ENCODE measurements around the gene FAM53B.

The FAM53B gene

DNA sequence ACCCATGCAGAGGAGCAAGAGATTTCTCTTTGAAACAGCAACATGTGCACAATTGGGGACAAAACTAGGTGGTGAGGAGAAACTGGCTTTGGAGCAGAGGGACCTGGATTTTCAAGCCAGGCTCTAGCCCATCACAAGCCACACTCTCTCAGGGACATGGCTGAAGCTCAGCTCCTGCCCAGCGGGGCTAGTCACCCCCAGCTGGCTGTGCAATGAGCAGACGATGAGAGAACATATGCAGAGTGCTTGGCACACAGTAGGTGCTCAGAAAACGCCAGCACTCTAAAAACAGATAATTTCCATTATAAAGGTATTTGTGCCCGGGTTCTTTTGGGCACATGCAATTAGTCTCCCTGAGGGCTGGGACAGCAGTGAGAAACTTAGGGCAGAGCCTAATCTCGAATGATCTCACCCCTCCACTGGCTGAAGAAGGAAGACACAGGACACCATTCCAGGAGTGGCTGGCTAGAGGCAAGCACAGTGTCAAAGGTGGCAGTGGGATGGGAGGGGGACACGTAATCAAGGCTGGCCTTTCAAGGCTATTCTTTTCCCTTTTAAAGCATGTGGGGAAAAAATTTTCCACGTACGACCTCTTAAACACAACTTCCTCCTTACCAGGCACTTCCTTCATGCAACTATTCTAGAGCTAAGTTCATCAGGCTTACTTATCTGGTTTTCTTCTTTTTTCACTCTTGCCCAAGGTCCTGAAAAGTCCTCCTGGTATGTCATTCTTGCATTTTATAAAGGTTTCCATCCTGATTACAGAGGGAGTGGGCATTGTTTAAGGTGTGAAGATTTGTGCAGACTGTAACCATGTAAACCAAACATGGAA lies 15.1 kb downstream of the FAM53B start:
- Histone ChIP-seq H3K4me2 (peak overlapping the region; percentile 72), H3K4me1 (peaks cover 100% of the 10 kb centered on the region), H3K9me3 (no peaks in the 10 kb centered on the region), H3K9ac (peak overlapping the region; percentile 11), H3K27ac (peak overlapping the region; percentile 51), H4K20me1 (peaks cover 98% of the 10 kb centered on the region), H3K36me3 (peaks cover 22% of the 10 kb centered on the region; the same call in 1 of the 2 replicates), H3K27me3 (no peaks in the 10 kb centered on the region), H3K4me3 (peak overlapping the region; percentile 40)
- no peak for TF ChIP-seq Cebpa-rat (IDR thresholded peaks at IDR 0.05)

DNA sequence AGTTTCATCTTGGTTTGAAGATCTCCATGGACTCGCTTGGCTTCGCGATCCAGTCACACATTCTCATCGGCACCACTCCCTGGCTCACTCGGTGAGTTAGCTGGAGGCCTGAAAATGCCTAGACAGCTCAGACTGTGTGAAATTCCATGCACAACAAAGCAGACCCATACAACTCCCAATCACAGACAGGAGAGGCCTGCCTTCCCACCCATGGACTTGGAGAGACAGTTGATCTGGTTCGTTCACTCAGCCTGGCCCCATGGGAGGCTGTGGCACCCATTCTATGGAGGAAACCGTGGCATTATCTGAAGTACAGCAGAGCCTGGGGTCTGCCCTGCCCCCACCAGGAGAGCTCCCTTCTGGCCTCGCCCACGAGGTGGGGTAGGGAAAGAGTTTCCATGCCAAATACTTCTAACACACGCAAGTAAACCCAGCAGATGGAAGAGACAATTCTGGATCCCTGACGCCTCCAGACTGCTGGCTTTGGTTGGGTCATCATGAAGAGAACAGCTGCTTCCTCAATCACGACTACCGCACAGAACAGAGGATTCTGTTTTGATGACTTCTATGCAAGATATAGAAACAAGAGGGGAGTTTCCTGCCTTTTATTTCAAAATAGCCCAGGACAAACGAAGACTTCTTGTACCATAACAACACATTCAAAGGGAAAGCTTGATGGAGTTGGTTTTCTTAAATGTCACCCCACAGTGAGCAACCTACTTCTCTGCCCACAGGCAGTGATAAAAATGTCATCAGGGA lies 15.9 kb downstream of the FAM53B start:
- H3K4me2 ChIP-seq, result peak overlapping the region; percentile 72
- H4K20me1 ChIP-seq, result peaks cover 98% of the 10 kb centered on the region
- peaks cover 22% of the 10 kb centered on the region; the same call in 1 of the 2 replicates for H3K36me3 ChIP-seq
- peak overlapping the region; percentile 40; the same call in 1 of the 2 replicates for H3K4me3 ChIP-seq
- H3K27me3 ChIP-seq, result no peaks in the 10 kb centered on the region
- peaks cover 100% of the 10 kb centered on the region for H3K4me1 ChIP-seq
- 0 out of 2 replicates have a peak, but pooled peaks have one; percentile 53 for TF ChIP-seq Cebpa-rat (IDR thresholded peaks at IDR 0.05)
- H3K27ac ChIP-seq, result peak overlapping the region; percentile 51
- no peaks in the 10 kb centered on the region for H3K9me3 ChIP-seq
- peak overlapping the region; percentile 11 for H3K9ac ChIP-seq

DNA sequence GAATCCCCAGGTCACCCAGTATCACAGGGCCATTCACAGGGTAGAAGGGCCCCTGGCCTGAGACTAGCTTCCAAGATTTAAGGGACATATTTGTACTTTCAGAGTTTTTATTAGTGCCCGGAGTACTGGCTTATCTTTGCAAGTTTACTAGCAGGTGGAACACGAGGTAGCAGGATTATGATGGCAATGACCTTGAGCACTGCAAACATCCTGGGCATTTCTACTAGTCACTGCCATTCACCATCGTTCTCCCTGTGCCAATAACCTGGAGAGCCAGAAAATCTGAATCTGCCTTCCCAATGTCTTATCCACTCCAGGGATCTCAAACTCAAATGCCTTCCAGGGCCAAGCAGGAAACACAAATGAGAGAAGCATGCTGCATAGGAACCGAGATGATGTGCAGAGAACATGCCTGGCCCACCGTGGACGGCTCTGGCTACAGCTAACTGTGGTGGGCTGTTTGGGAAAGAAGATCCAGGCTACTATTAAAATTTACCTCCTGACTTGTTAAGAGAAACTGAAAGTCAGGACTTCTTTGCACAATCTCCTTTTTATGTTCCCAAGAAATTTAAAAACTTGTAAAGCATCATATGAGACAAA lies 16.7 kb downstream of the FAM53B start:
- Histone ChIP-seq H3K4me3 (no peak overlapping the region), H3K36me3 (peaks cover 21% of the 10 kb centered on the region; the same call in 1 of the 2 replicates), H3K9ac (peak overlapping the region; percentile 11; the same call in 1 of the 2 replicates), H3K4me2 (peak overlapping the region; percentile 72), H3K27me3 (no peaks in the 10 kb centered on the region), H4K20me1 (peaks cover 98% of the 10 kb centered on the region), H3K4me1 (peaks cover 100% of the 10 kb centered on the region), H3K9me3 (no peaks in the 10 kb centered on the region), H3K27ac (peak overlapping the region; percentile 51)
- TF ChIP-seq Cebpa-rat (IDR thresholded peaks at IDR 0.05), result no peak

- Histone ChIP-seq H3K4me1 (peaks cover 100% of the 10 kb centered on the region), H3K9me3 (no peaks in the 10 kb centered on the region), H3K9ac (no peak overlapping the region), H4K20me1 (peaks cover 99% of the 10 kb centered on the region), H3K4me3 (no peak overlapping the region), H3K4me2 (peak overlapping the region; percentile 84), H3K27ac (no peak overlapping the region), H3K36me3 (0 out of 2 replicates have a peak, but pooled peaks cover 11% of the 10 kb centered on the region), H3K27me3 (no peaks in the 10 kb centered on the region)
- TF ChIP-seq Cebpa-rat (IDR thresholded peaks at IDR 0.05), result no peak
These were observed 18.4 kb downstream of the FAM53B start for GRCh38 chr10:124725791-124726190.

GRCh38 chr10:124725171-124725631 lies 19.0 kb downstream of the FAM53B start:
- 0 out of 2 replicates have a peak, but pooled peaks cover 10% of the 10 kb centered on the region for H3K36me3 ChIP-seq
- no peak for TF ChIP-seq Cebpa-rat (IDR thresholded peaks at IDR 0.05)
- no peaks in the 10 kb centered on the region for H3K27me3 ChIP-seq
- peak overlapping the region; percentile 84 for H3K4me2 ChIP-seq
- no peak overlapping the region for H3K4me3 ChIP-seq
- H3K9me3 ChIP-seq, result no peaks in the 10 kb centered on the region
- peaks cover 100% of the 10 kb centered on the region for H3K4me1 ChIP-seq
- H4K20me1 ChIP-seq, result peaks cover 99% of the 10 kb centered on the region
- H3K9ac ChIP-seq, result peak overlapping the region; percentile 75; the same call in 1 of the 2 replicates
- H3K27ac ChIP-seq, result peak overlapping the region; percentile 90

DNA sequence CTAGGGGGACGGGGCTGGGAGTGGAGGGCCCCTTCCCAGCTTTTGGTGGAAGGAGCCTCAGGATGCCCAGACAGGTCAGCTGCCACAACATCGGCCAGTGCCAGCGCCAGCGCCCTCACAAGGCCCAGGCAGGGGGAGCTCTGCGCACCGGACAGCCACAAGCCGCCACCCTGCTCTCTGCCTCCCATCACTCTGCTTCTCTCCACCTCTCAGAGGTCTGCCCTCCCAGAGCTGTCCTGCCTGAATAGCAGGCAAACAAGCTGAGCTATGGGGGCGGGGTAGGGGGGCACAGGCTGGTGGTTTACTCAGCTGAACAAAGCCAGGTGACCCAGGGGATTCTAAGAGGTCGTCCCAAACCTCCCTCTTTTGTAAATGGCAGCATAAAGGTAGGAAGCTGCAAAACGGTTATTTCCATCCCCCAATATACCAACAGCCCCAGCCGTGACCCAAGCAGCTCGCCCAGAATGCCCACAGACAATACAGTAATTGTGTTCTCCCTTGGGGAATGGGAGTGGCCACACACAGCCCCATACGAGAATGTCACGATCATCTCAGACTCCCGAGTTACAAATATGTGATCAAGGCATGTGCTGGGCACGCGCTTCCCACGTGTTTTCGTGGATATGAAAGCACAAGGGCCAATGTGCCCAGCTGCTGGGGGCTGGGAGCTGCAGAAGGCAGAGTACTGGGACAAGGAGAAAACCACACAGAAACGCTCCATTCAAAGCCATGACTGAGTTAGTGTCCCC lies 19.7 kb downstream of the FAM53B start:
- TF ChIP-seq Cebpa-rat (IDR thresholded peaks at IDR 0.05), result no peak
- peaks cover 99% of the 10 kb centered on the region for H4K20me1 ChIP-seq
- peaks cover 100% of the 10 kb centered on the region for H3K4me1 ChIP-seq
- H3K9ac ChIP-seq, result peak overlapping the region; percentile 75
- H3K4me3 ChIP-seq, result peak overlapping the region; percentile 15; the same call in 1 of the 2 replicates
- no peaks in the 10 kb centered on the region for H3K27me3 ChIP-seq
- peak overlapping the region; percentile 84 for H3K4me2 ChIP-seq
- no peaks in the 10 kb centered on the region for H3K9me3 ChIP-seq
- peak overlapping the region; percentile 90 for H3K27ac ChIP-seq
- H3K36me3 ChIP-seq, result 0 out of 2 replicates have a peak, but pooled peaks cover 7% of the 10 kb centered on the region

DNA sequence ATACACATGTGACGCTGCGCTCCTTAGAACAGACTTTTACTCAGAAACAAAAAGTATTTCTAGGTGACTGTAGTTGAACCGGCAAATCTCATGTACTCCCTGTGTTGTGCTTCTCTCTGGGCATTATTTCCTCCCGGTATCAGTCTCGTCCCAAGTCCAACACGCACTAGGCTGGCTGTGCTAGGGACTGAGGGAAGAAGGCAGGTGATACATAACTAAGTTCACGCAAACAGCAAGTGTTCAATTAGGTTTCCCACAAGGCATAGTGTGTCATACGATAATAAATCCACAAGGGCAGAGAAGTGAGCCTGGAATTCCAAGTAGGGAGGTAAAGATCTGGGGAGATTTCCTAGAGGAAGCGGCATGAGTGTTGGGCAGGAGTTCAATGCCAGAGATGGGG lies 20.4 kb downstream of the FAM53B start:
- Histone ChIP-seq H3K4me3 (peak overlapping the region; percentile 32; the same call in 1 of the 2 replicates), H3K9ac (peak overlapping the region; percentile 75), H3K4me1 (peaks cover 100% of the 10 kb centered on the region), H3K4me2 (peak overlapping the region; percentile 84), H4K20me1 (peaks cover 99% of the 10 kb centered on the region), H3K27ac (peak overlapping the region; percentile 90), H3K9me3 (no peaks in the 10 kb centered on the region), H3K27me3 (no peaks in the 10 kb centered on the region), H3K36me3 (0 out of 2 replicates have a peak, but pooled peaks cover 7% of the 10 kb centered on the region)
- no peak for TF ChIP-seq Cebpa-rat (IDR thresholded peaks at IDR 0.05)

DNA sequence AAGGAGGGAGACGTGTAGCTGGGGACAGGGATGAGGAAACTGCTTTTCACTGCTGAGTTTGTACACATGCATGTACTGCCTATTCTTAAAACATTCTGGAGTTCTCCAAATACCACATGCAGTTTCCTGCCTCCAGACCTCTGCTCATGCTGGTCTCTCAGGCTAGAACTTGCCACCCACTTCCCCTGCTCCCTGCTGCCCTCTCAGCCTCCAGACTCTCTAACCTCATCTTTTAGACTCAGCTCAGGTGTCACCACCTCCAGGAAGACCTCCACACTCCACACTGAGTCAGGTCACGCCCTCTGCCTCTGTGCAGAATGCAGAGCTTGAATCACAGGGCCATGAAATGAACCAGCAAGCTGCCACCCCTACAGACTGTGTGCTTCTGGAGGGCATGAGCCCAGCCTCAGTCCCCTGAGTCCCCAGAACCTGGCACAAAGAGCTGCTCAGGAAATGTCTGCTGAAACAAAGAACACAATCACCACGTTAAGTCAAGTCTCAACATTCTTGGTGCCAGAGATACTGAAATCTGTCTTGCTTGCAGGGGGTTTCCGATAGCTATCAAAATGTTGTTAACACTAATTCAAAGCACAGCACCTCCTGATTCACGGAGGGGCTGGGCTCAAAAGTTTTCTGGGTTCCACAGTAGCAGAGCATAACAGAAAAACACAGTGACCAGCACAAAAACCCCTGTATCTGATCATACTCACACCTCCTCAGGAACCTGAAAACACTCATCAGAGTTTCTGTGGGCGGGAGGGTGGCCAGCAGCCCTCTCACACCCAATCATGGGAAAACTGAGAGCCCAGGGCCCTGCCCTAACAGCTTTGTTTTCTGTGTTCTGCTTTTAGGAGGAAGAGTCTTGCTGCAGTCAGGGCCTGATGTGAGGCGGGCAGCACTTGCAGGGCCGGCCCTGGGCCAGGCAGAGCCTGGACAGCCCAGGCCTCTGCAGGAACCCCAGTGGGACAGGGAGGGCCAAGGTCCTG lies 21.1 kb downstream of the FAM53B start:
- Histone ChIP-seq H3K9ac (peak overlapping the region; percentile 75), H3K4me2 (peak overlapping the region; percentile 84), H3K4me3 (0 out of 2 replicates have a peak overlapping the region, but pooled peaks have one; percentile 32), H3K27ac (peak overlapping the region; percentile 90), H3K9me3 (no peaks in the 10 kb centered on the region), H3K36me3 (0 out of 2 replicates have a peak, but pooled peaks cover 7% of the 10 kb centered on the region), H3K27me3 (no peaks in the 10 kb centered on the region), H3K4me1 (peaks cover 100% of the 10 kb centered on the region), H4K20me1 (peaks cover 99% of the 10 kb centered on the region)
- TF ChIP-seq Cebpa-rat (IDR thresholded peaks at IDR 0.05), result no peak
